ENCODE measurements around the gene MPZ.
"Not testable (repeated sequence)": the region's sequence is repeated elsewhere in the genome, so short reads cannot be mapped to it uniquely, and the experiment has no call there.

MPZ gene

GRCh38 chr1:161309868-161310267 is at the start of gene MPZ:
MPZ (minus strand) TSS chr1:161309968; CDS start chr1:161309905, 63 bp downstream.
- no peak for DNase-seq

GRCh38 chr1:161359291-161359690 is 49.5 kb upstream of the MPZ start:
- no peak for DNase-seq

- DNase-seq, result no peak
Observed at GRCh38 chr1:161357073-161357472, 47.3 kb upstream of the MPZ start.

- no peak for DNase-seq
Observed at GRCh38 chr1:161351482-161351881, 41.7 kb upstream of the MPZ start.

- DNase-seq, result no peak
Observed at GRCh38 chr1:161350671-161351070, 40.9 kb upstream of the MPZ start.

GRCh38 chr1:161342821-161343220 is 33.1 kb upstream of the MPZ start:
- no peak for DNase-seq

- no peak for DNase-seq
Observed at GRCh38 chr1:161342177-161342576, 32.4 kb upstream of the MPZ start.

GRCh38 chr1:161335796-161336195 is 26.0 kb upstream of the MPZ start:
- no peak for DNase-seq

- DNase-seq, result no peak
Observed at GRCh38 chr1:161333166-161333565, 23.4 kb upstream of the MPZ start.

GRCh38 chr1:161330346-161330745 is 20.6 kb upstream of the MPZ start:
- DNase-seq, result no peak

GRCh38 chr1:161324020-161324419 is 14.3 kb upstream of the MPZ start:
- DNase-seq, result no peak

- not testable (repeated sequence) for DNase-seq
Observed at GRCh38 chr1:161315841-161316674, 6.3 kb upstream of the MPZ start.

GRCh38 chr1:161314201-161314981 is 4.6 kb upstream of the MPZ start, which contains the start of gene SDHC:
SDHC (plus strand) TSS chr1:161314381; CDS start chr1:161314406, 25 bp downstream.
- peak; percentile 73 for DNase-seq

GRCh38 chr1:161313554-161314200 is 3.9 kb upstream of the MPZ start:
- no peak for DNase-seq

- DNase-seq, result no peak
Observed at GRCh38 chr1:161311595-161312181, 1.9 kb upstream of the MPZ start.

GRCh38 chr1:161307892-161308638 is 1.7 kb downstream of the MPZ start:
- DNase-seq, result no peak

- no peak for DNase-seq
Observed at GRCh38 chr1:161307230-161307768, 2.5 kb downstream of the MPZ start.

- peak; percentile 34 for DNase-seq
Observed at GRCh38 chr1:161305867-161306519, 3.8 kb downstream of the MPZ start.

- DNase-seq, result no peak
Observed at GRCh38 chr1:161304927-161305866, 4.6 kb downstream of the MPZ start.

GRCh38 chr1:161300478-161300877 is 9.3 kb downstream of the MPZ start:
- DNase-seq, result no peak

Measured in DMS79 treated with DMSO at 0.1 percent for 48 hours (cell line).